COLO668 (cell line): ENCODE measurements around the gene NACAD.

Source experiments
- DNase-seq: peaks from one replicate; lab custom pipeline; 2025; ENCODE audit not compliant: unreplicated experiment; lab: John Stamatoyannopoulos, UW

NACAD gene

GRCh38 chr7:45076946-45077345, 11.8 kb downstream of the NACAD start:
- DNase-seq: no peak

GRCh38 chr7:45075871-45076796, 12.6 kb downstream of the NACAD start:
- DNase-seq: no peak

- no peak for DNase-seq
Measured at GRCh38 chr7:45075355-45075644, 13.5 kb downstream of the NACAD start.

- no peak for DNase-seq
Measured at GRCh38 chr7:45074528-45075354, 14.0 kb downstream of the NACAD start.

GRCh38 chr7:45073786-45074527, 14.8 kb downstream of the NACAD start:
- no peak for DNase-seq

- no peak for DNase-seq
Measured at GRCh38 chr7:45073031-45073785, 15.6 kb downstream of the NACAD start.

- no peak for DNase-seq
Measured at GRCh38 chr7:45072131-45073030, 16.4 kb downstream of the NACAD start.

GRCh38 chr7:45071528-45071927, 17.2 kb downstream of the NACAD start:
- no peak for DNase-seq

GRCh38 chr7:45070254-45070642, 18.5 kb downstream of the NACAD start:
- DNase-seq: no peak

- DNase-seq: no peak
Measured at GRCh38 chr7:45069444-45070253, 19.1 kb downstream of the NACAD start.

GRCh38 chr7:45068236-45069023, 20.3 kb downstream of the NACAD start:
- DNase-seq: no peak

- DNase-seq: no peak
Measured at GRCh38 chr7:45067582-45067981, 21.2 kb downstream of the NACAD start.

GRCh38 chr7:45066409-45066808, 22.4 kb downstream of the NACAD start:
- DNase-seq: no peak

GRCh38 chr7:45065031-45065995, 23.5 kb downstream of the NACAD start:
- no peak for DNase-seq

- no peak for DNase-seq
Measured at GRCh38 chr7:45064047-45064725, 24.6 kb downstream of the NACAD start.

GRCh38 chr7:45061806-45062425, 26.9 kb downstream of the NACAD start:
- no peak for DNase-seq
